HG03520 (cell line): ENCODE data around the gene ARHGEF16.

Experiments used
- ATAC-seq: cut with Tn5 transposase; IDR thresholded peaks from one replicate; pipeline ENCODE4 v1.9.1; 2021; ENCODE audit warnings: mild to moderate bottlenecking, moderate library complexity; ENCODE audit not compliant: unreplicated experiment

The ARHGEF16 gene

GRCh38 chr1:3479511-3480368 lies 25.3 kb downstream of the ARHGEF16 start:
- no peak for ATAC-seq

GRCh38 chr1:3480369-3480719 lies 25.9 kb downstream of the ARHGEF16 start:
- ATAC-seq = no peak

- no peak for ATAC-seq
These were observed 26.6 kb downstream of the ARHGEF16 start for GRCh38 chr1:3481046-3481445.

GRCh38 chr1:3481836-3482375 lies 27.4 kb downstream of the ARHGEF16 start:
- ATAC-seq = no peak

- ATAC-seq = no peak
These were observed 27.9 kb downstream of the ARHGEF16 start for GRCh38 chr1:3482378-3482849.

- ATAC-seq = no peak
These were observed 28.9 kb downstream of the ARHGEF16 start for GRCh38 chr1:3483380-3483779.

- no peak for ATAC-seq
These were observed 29.5 kb downstream of the ARHGEF16 start for GRCh38 chr1:3483801-3484444.

- no peak for ATAC-seq
These were observed 30.6 kb downstream of the ARHGEF16 start for GRCh38 chr1:3485016-3485415.

GRCh38 chr1:3488432-3488831 lies 34.0 kb downstream of the ARHGEF16 start:
- no peak for ATAC-seq

- ATAC-seq = no peak
These were observed 35.7 kb downstream of the ARHGEF16 start for GRCh38 chr1:3490046-3490745.

GRCh38 chr1:3491291-3492246 lies 37.1 kb downstream of the ARHGEF16 start:
- no peak for ATAC-seq

GRCh38 chr1:3492545-3493246 lies 38.2 kb downstream of the ARHGEF16 start:
- ATAC-seq = no peak

- ATAC-seq = no peak
These were observed 40.1 kb downstream of the ARHGEF16 start for GRCh38 chr1:3494321-3495308.

GRCh38 chr1:3495776-3496745 lies 41.6 kb downstream of the ARHGEF16 start:
- ATAC-seq = no peak

- ATAC-seq = no peak
These were observed 42.5 kb downstream of the ARHGEF16 start for GRCh38 chr1:3496916-3497315.

- no peak for ATAC-seq
These were observed 43.1 kb downstream of the ARHGEF16 start for GRCh38 chr1:3497521-3497920.

- ATAC-seq = no peak
These were observed 43.9 kb downstream of the ARHGEF16 start for GRCh38 chr1:3498246-3498930.
